Skeletal muscle tissue (tissue), 4 donors: ENCODE data around the gene NIPAL3. TPM values are rescaled to one million over a fixed set of nuclear protein-coding genes. Genes with fewer than 3 reads are reported as not detected.

Experiments
- H3K27ac ChIP-seq: one replicate; pipeline ENCODE4 v1.7.0; 2013; ENCODE audit warnings: mild to moderate bottlenecking, low read depth, low read length, inconsistent platforms
- H3K27me3 ChIP-seq, 3 donors: one replicate each; pipeline ENCODE4 v1.7.0; 2013; ENCODE audit warnings: low read length in 3 of 3; ENCODE audit not compliant: control insufficient read depth in 3 of 3, insufficient read depth in 3 of 3
- H3K36me3 ChIP-seq, 3 donors: one replicate each; pipeline ENCODE4 v1.7.0; 2013; ENCODE audit warnings: low read length in 3 of 3; ENCODE audit not compliant: control insufficient read depth in 3 of 3, insufficient read depth in 3 of 3
- H3K4me1 ChIP-seq, 3 donors: one replicate each; pipeline ENCODE4 v1.7.0; 2013; ENCODE audit warnings: low read length in 3 of 3, mild to moderate bottlenecking in 3 of 3; ENCODE audit not compliant: control insufficient read depth in 3 of 3, insufficient read depth in 3 of 3
- H3K4me3 ChIP-seq, 3 donors: one replicate each; pipeline ENCODE4 v1.7.0; 2013; ENCODE audit warnings: low read length in 3 of 3
- H3K9ac ChIP-seq, 3 donors: one replicate each; pipeline ENCODE4 v1.7.0; 2013; ENCODE audit warnings: low read length in 3 of 3, mild to moderate bottlenecking in 3 of 3, moderate library complexity in 2 of 3, low read depth in 1 of 3
- H3K9me3 ChIP-seq, 3 donors: one replicate each; pipeline ENCODE4 v1.7.0; 2013; ENCODE audit warnings: low read length in 3 of 3; ENCODE audit not compliant: control insufficient read depth in 3 of 3
- total RNA-seq: library from RNA; depleted of rRNA; stranded (reverse); fragments of >200 nt; gene quantifications from one replicate; pipeline ENCODE4 v1.2.3, GENCODE V29; 2014
- donor health status: Osteomylitis.

The NIPAL3 gene
- total RNA-seq, 1 donor from 2014 or later = 3.7 TPM

DNA sequence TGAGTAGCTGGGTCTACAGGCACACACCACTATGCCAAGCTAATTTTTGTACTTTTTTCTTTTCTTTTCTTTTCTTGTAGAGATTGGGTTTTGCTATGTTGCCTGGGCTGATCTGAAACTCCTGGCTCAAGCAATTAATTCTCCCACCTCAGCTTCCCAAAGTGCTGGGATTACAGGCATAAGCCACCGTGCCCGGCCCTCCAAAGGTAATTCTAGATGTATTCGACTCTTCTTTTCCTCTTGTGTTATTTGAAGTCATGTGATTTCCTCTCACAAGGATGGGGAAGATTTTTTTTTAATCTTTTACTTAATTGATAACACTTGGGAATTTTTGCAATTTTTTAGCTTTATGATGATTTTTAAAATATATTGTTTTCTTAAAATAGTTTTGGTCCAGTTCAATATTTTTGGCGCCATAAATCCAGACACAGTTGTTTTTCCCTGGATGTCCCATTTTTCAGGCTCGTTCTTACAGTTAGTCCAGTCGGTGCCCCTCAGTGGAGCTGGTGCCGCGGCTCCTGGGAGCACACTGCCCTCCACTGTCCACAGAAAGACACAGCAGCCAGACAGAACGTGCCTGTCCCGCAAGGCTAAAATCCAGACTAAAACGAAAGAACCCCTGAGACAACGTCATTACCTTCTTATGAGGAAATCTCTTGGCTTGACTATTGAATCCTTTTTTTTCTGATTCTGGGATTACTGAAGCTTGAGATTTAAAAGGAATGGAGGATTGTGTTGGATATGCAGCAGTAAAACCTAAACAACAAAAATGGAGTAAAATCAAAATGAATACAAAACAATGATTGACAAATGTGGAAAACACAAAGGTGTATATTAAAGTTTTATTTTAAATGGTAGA lies 24.4 kb upstream of the NIPAL3 start:
- Histone ChIP-seq H3K4me3 (peak overlapping the region; percentile 23 to 64 (median 37)), H3K9ac (peak overlapping the region; percentile 66 to 80 (median 67)), H3K4me1 (peaks cover 9 to 11% (median 9%) of the 10 kb centered on the region in 3 donors), H3K27me3 (peaks cover 0 to 5% (median 0%) of the 10 kb centered on the region in 3 donors), H3K27ac (peak overlapping the region; percentile 79), H3K9me3 (no peaks in the 10 kb centered on the region), H3K36me3 (no peaks in the 10 kb centered on the region)

GRCh38 chr1:24391882-24392603 lies 23.6 kb upstream of the NIPAL3 start:
- Histone ChIP-seq H3K27me3 (peaks cover 0 to 2% (median 0%) of the 10 kb centered on the region in 3 donors), H3K4me3 (peak overlapping the region; percentile 23 to 64 (median 37)), H3K9ac (peak overlapping the region; percentile 66 to 80 (median 67)), H3K4me1 (peaks cover 9 to 11% (median 9%) of the 10 kb centered on the region in 3 donors), H3K36me3 (no peaks in the 10 kb centered on the region), H3K9me3 (no peaks in the 10 kb centered on the region), H3K27ac (peak overlapping the region; percentile 79)

DNA sequence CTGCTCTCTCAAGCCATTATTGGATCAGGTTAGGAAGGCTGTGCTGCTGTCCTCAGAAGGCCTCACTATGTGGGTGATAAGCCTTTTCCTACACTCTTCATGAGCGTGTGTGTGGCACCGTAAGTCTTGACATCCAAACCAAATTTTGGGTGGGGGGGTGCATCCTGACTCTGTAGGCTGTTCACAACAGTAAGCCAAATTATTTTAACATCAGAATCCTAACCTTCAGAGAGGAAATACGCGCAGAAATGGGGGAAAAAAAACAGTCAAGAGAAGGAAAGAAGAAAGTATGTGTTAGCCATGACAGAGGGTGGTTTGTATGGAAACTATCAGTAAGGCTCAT lies 23.0 kb upstream of the NIPAL3 start:
- Histone ChIP-seq H3K9me3 (no peaks in the 10 kb centered on the region), H3K4me3 (no peak overlapping the region), H3K27me3 (no peaks in the 10 kb centered on the region), H3K27ac (no peak overlapping the region), H3K36me3 (no peaks in the 10 kb centered on the region), H3K4me1 (peaks cover 9 to 11% (median 9%) of the 10 kb centered on the region in 3 donors), H3K9ac (no peak overlapping the region)

DNA sequence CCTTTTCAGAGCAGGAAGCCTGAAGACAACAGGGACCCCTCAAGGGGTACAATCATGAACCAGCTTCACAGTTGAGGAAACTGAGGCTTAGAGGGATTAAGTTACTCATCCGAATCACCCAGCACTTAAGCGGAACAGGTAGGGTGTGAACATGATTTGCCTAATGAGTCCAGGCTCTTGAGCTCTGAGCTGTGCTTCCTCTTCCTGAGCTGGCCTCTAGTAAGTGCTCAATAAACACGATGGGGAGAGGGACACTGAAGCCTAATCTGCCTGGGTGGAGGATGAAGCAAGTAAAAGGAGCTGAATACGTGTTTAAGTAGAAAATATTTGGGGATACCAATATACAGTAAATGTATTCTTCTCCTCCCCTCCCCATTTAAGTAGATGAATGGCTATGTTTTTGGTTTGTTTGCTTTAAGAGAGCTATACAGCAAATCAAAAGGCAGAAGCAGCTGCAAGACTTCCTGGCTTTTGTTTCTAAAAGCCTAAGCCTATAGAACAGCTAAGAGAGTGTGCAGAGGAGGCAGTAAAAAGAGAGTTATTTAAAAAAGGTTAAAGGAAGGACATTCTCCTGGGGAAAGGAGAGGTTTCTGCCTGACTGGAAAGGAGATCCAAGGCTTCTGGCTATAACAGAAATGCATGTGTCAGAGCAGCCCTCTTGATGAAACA lies 22.5 kb upstream of the NIPAL3 start:
- H3K4me1 ChIP-seq = peaks cover 9 to 11% (median 9%) of the 10 kb centered on the region in 3 donors
- H3K27ac ChIP-seq = no peak overlapping the region
- no peak overlapping the region for H3K4me3 ChIP-seq
- H3K36me3 ChIP-seq = no peaks in the 10 kb centered on the region
- H3K9ac ChIP-seq = no peak overlapping the region
- no peaks in the 10 kb centered on the region for H3K9me3 ChIP-seq
- no peaks in the 10 kb centered on the region for H3K27me3 ChIP-seq

DNA sequence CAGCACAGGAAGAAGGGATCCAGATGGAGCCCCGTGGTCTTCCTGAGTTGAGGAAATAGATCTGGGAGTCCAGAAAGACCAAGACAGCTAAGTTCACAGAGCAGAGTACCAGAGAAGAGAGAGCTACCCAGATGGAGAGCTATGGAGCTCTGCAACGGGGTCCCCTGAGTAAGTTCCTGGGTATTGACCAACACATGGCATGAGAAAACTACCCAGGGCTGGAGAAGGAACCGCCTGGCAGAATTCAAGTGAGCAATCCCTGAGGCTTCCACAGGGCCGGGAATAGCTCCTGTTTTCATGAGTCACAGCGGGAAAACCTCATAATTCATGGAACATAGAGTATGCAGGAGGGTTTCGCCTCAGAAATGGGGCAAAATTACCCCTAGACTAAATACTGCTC lies 21.7 kb upstream of the NIPAL3 start:
- H3K27me3 ChIP-seq = no peaks in the 10 kb centered on the region
- H3K36me3 ChIP-seq = no peaks in the 10 kb centered on the region
- no peak overlapping the region for H3K4me3 ChIP-seq
- H3K9me3 ChIP-seq = no peaks in the 10 kb centered on the region
- no peak overlapping the region for H3K27ac ChIP-seq
- H3K9ac ChIP-seq = no peak overlapping the region
- H3K4me1 ChIP-seq = peaks cover 9 to 11% (median 9%) of the 10 kb centered on the region in 3 donors

DNA sequence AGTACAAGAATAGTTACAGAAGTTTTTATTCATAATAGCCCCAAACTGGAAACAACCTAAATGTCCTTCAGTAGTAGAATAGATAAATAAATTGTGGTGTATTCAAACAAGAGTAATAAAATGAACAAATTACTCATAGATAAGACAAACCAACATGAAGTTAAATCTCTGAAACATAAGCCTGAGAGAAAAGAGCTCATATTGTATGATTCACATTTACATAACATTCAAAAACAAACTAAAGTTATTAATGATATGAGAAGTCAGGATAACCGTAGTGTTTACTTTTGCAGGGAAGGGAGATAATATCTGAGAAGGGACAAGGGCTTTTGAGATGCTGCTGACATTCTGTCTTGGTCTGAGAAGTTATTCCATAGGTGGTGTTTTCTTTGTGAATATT lies 15.5 kb upstream of the NIPAL3 start:
- Histone ChIP-seq H3K9ac (no peak overlapping the region), H3K9me3 (no peaks in the 10 kb centered on the region), H3K36me3 (peaks cover 0 to 5% (median 0%) of the 10 kb centered on the region in 3 donors), H3K27me3 (no peaks in the 10 kb centered on the region), H3K4me1 (no peaks in the 10 kb centered on the region), H3K4me3 (no peak overlapping the region), H3K27ac (no peak overlapping the region)

- Histone ChIP-seq H3K9me3 (no peaks in the 10 kb centered on the region), H3K27ac (no peak overlapping the region)
Measured at GRCh38 chr1:24403806-24404205, 11.8 kb upstream of the NIPAL3 start.

GRCh38 chr1:24406788-24407187 lies 8.8 kb upstream of the NIPAL3 start:
- Histone ChIP-seq H3K27me3 (no peaks in the 10 kb centered on the region), H3K9me3 (no peaks in the 10 kb centered on the region)

More at GRCh38 chr1:24403806-24404205, 11.8 kb upstream of the NIPAL3 start:
- no peaks in the 10 kb centered on the region for H3K4me1 ChIP-seq
- H3K36me3 ChIP-seq = peaks cover 0 to 5% (median 0%) of the 10 kb centered on the region in 3 donors
- no peak overlapping the region for H3K4me3 ChIP-seq
- no peak overlapping the region for H3K9ac ChIP-seq
- no peaks in the 10 kb centered on the region for H3K27me3 ChIP-seq

DNA sequence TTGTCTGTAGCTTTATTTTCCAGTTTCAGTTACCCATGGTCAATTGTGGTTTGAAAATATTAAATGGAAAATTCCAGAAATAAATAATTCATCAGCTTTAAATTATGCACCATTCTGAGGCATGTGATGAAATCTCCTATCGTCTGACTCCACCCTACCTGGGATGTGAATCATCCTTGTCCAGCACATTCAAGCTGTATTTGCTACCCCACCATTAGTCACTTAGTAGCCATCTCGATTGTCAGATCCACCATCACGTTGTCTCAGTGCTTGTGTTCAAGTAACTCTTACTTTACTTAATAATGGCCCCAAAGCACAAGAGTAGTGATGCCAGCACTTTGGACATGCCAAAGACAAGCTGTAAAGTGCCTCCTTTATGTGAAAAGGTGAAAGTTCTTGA lies 6.1 kb upstream of the NIPAL3 start:
- Histone ChIP-seq H3K9ac (no peak overlapping the region), H3K4me3 (no peak overlapping the region), H3K27me3 (no peaks in the 10 kb centered on the region), H3K9me3 (no peaks in the 10 kb centered on the region), H3K36me3 (no peaks in the 10 kb centered on the region), H3K4me1 (peaks cover 0 to 5% (median 5%) of the 10 kb centered on the region in 3 donors), H3K27ac (no peak overlapping the region)

More at GRCh38 chr1:24406788-24407187, 8.8 kb upstream of the NIPAL3 start:
- no peaks in the 10 kb centered on the region for H3K4me1 ChIP-seq
- no peaks in the 10 kb centered on the region for H3K36me3 ChIP-seq
- H3K4me3 ChIP-seq = no peak overlapping the region
- H3K27ac ChIP-seq = no peak overlapping the region
- no peak overlapping the region for H3K9ac ChIP-seq
